Measurements from ENCODE around the gene AZI2.

DNA sequence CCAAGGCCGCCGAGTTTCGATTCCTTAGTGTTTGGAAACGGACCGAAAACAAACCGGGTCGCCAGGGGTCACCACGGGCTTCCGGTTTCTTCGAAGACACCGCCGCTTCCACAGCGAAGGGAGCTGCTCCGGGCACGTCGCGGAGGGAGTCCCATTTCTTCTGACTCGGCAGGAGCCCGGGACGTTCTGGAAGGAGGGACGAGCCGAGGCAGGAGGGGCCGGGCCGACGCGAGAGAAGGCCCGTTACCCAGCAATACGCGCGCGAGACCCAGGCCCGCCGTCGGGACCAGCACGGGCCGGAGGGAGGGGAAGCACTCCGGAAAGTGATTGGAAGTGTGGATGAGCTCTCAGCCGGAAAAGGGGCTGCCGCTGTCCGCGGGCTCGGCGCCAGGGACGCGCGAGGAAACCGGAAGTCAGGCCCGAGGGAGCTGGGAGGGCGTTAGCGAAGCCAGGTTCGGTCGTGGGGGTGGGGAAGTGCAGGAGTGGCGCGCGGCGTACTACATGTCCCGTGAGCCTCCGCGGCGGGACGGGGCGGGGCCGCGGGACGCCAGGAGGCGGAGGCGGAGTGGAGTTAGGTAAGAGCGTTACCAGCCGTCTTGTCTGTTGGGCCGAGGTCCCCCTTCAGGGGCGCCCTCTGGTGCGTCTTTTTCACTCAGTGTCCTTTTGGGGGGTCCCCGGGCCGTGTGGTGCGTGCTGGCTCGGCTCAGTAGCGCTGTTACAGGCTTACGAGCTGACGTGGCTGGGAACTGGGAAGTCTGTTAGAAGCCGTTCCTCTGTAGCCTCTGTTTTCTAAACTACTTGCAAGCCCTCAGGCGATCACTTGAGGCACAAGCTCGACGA is at the start of gene AZI2, which contains the start of gene ZCWPW2:
- TF ChIP-seq, protein P1, sequence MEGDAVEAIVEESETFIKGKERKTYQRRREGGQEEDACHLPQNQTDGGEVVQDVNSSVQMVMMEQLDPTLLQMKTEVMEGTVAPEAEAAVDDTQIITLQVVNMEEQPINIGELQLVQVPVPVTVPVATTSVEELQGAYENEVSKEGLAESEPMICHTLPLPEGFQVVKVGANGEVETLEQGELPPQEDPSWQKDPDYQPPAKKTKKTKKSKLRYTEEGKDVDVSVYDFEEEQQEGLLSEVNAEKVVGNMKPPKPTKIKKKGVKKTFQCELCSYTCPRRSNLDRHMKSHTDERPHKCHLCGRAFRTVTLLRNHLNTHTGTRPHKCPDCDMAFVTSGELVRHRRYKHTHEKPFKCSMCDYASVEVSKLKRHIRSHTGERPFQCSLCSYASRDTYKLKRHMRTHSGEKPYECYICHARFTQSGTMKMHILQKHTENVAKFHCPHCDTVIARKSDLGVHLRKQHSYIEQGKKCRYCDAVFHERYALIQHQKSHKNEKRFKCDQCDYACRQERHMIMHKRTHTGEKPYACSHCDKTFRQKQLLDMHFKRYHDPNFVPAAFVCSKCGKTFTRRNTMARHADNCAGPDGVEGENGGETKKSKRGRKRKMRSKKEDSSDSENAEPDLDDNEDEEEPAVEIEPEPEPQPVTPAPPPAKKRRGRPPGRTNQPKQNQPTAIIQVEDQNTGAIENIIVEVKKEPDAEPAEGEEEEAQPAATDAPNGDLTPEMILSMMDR (IDR thresholded peaks at IDR 0.05): peak in 1 of 4 experiments; percentile 18
- TF ChIP-seq POLR2A (IDR thresholded peaks at IDR 0.05) (peak; percentile 63 to 78), EP300 (IDR thresholded peaks at IDR 0.05) (peak in 1 of 4 donors; percentile 24)
